H1 (cell line): ENCODE measurements around the gene PRELID1. TPM values are rescaled to one million over a fixed set of nuclear protein-coding genes. Genes with fewer than 3 reads are reported as not detected.

Experiments used
- CTCF ChIA-PET: fragments of 300-600 bp; sonication (Branson Sonifier 250); formaldehyde crosslinking; loops from one replicate; lab custom pipeline; 2021; ENCODE audit not compliant: partially characterized antibody; lab: Charles Lee
- POLR2A ChIA-PET: fragments of 300-600 bp; sonication (Branson Sonifier 250); formaldehyde crosslinking; loops from one replicate; lab custom pipeline; 2021; ENCODE audit warnings: inconsistent platforms; ENCODE audit not compliant: partially characterized antibody; lab: Charles Lee
- DNase-seq, 2 experiments: peaks; one replicate each; pipeline versions ENCODE4 v3.0.0 to v3.0.0-alpha.2; 2010 to 2022; ENCODE audit warnings: low spot score in 2 of 2, low read depth in 1 of 2, mixed read lengths in 1 of 2
- FAIRE-seq: peaks from 2 replicates; lab custom pipeline; 2011; peaks lifted over from hg19 to GRCh38; lab: Jason Lieb, UNC
- H2AFZ ChIP-seq: 2 replicates; pipeline ENCODE4 v1.8.1; 2012; ENCODE audit warnings: low read length, inconsistent platforms
- H2AK5ac ChIP-seq: 2 replicates; pipeline ENCODE4 v1.6.1; 2013; ENCODE audit warnings: low read depth, low read length
- H2BK120ac ChIP-seq: replicated peaks from 2 replicates; pipeline ENCODE3; 2013; ENCODE audit warnings: low read depth, low read length, inconsistent platforms
- H2BK12ac ChIP-seq: 2 replicates; pipeline ENCODE4 v1.6.1; 2013; ENCODE audit warnings: low read depth, low read length
- H2BK15ac ChIP-seq: 2 replicates; pipeline ENCODE4 v1.6.1; 2013; ENCODE audit warnings: low read length
- H2BK20ac ChIP-seq: 2 replicates; pipeline ENCODE4 v1.6.1; 2013; ENCODE audit warnings: low read length
- H2BK5ac ChIP-seq: 2 replicates; pipeline ENCODE4 v1.6.1; 2013; ENCODE audit warnings: low read depth, low read length
- H3K14ac ChIP-seq: 2 replicates; pipeline ENCODE4 v1.6.1; 2013; ENCODE audit warnings: inconsistent platforms; ENCODE audit not compliant: insufficient read length
- H3K18ac ChIP-seq: 2 replicates; pipeline ENCODE4 v1.6.1; 2013; ENCODE audit warnings: low read length; ENCODE audit errors: extremely low read depth
- H3K23ac ChIP-seq: 2 replicates; pipeline ENCODE4 v1.6.1; 2013; ENCODE audit warnings: inconsistent platforms; ENCODE audit not compliant: insufficient read length
- H3K23me2 ChIP-seq: 2 replicates; pipeline ENCODE4 v1.6.1; 2013; ENCODE audit warnings: low read depth, low read length
- H3K27ac ChIP-seq: 2 replicates; pipeline ENCODE4 v1.6.1; 2011; ENCODE audit warnings: low read depth, low read length, inconsistent platforms
- H3K27me3 ChIP-seq, 4 experiments: replicated peaks in 1 of 4; 1 replicate in 1 of 4; 2 replicates in 3 of 4; pipeline versions ENCODE4 v1.6.1 to v1.8.1; 2011 to 2013; ENCODE audit warnings: low read length in 3 of 4, mild to moderate bottlenecking in 3 of 4, inconsistent platforms in 2 of 4, mixed read lengths in 2 of 4, moderate library complexity in 1 of 4; ENCODE audit not compliant: control insufficient read depth in 3 of 4, insufficient read depth in 3 of 4; ENCODE audit errors: extremely low read depth in 1 of 4
- H3K36me3 ChIP-seq, 4 experiments: 2 replicates each; pipeline versions ENCODE4 v1.6.1 to v1.8.1; 2011 to 2013; ENCODE audit warnings: mild to moderate bottlenecking in 4 of 4, low read length in 3 of 4, moderate library complexity in 2 of 4, control low read depth in 1 of 4, inconsistent platforms in 1 of 4; ENCODE audit not compliant: insufficient read depth in 4 of 4, control insufficient read depth in 2 of 4
- H3K4ac ChIP-seq: replicated peaks from 2 replicates; pipeline ENCODE3; 2013; ENCODE audit warnings: low read length, low read depth, mixed read lengths, inconsistent platforms; ENCODE audit not compliant: insufficient read length
- H3K4me1 ChIP-seq, 4 experiments: replicated peaks in 1 of 4; 1 replicate in 1 of 4; 2 replicates in 3 of 4; pipeline versions ENCODE4 v1.6.1 to v1.8.1; 2011 to 2013; ENCODE audit warnings: low read length in 3 of 4, inconsistent platforms in 2 of 4, mixed read lengths in 1 of 4; ENCODE audit not compliant: insufficient read depth in 4 of 4, control insufficient read depth in 3 of 4
- H3K4me2 ChIP-seq, 2 experiments: 2 replicates each; pipeline versions ENCODE4 v1.6.1 to v1.8.1; 2011 to 2013; ENCODE audit warnings: low read depth in 2 of 2, low read length in 2 of 2, control low read depth in 1 of 2, inconsistent platforms in 1 of 2, mild to moderate bottlenecking in 1 of 2; ENCODE audit not compliant: insufficient read depth in 1 of 2
- H3K4me3 ChIP-seq, 4 experiments: fragments of 200-600, 300-600 bp in 1 of 4; sonication (generic), shearing (Covaris generic), sonication (Bioruptor Twin) in 1 of 4; 2 replicates each; pipeline versions ENCODE4 v1.5.1 to v1.8.1; 2011 to 2016; ENCODE audit warnings: low read length in 4 of 4, low read depth in 3 of 4, control low read depth in 2 of 4, inconsistent platforms in 2 of 4, mild to moderate bottlenecking in 2 of 4, mixed read lengths in 1 of 4, moderate library complexity in 1 of 4; ENCODE audit not compliant: insufficient read depth in 2 of 4; ENCODE audit errors: extremely low read depth in 1 of 4
- H3K56ac ChIP-seq: replicated peaks from 2 replicates; pipeline ENCODE3; 2013; ENCODE audit warnings: low read depth, mild to moderate bottlenecking, mixed read lengths, low read length, inconsistent platforms; ENCODE audit not compliant: insufficient read length
- H3K79me1 ChIP-seq: 2 replicates; pipeline ENCODE4 v1.6.1; 2013; ENCODE audit warnings: low read depth, low read length, control low read depth
- H3K79me2 ChIP-seq, 2 experiments: 2 replicates each; pipeline versions ENCODE4 v1.6.1 to v1.8.1; 2012 to 2013; ENCODE audit warnings: low read length in 2 of 2, mild to moderate bottlenecking in 2 of 2, inconsistent platforms in 1 of 2; ENCODE audit not compliant: insufficient read depth in 2 of 2, control insufficient read depth in 1 of 2
- H3K9ac ChIP-seq, 4 experiments: replicated peaks in 1 of 4; 1 replicate in 1 of 4; 2 replicates in 3 of 4; pipeline versions ENCODE4 v1.6.1 to v1.8.1; 2011 to 2013; ENCODE audit warnings: low read depth in 3 of 4, low read length in 3 of 4, control low read depth in 2 of 4, mild to moderate bottlenecking in 2 of 4, moderate library complexity in 2 of 4, inconsistent platforms in 1 of 4; ENCODE audit errors: extremely low read depth in 1 of 4
- H3K9me3 ChIP-seq, 2 experiments: 2 replicates each; pipeline versions ENCODE4 v1.6.1 to v1.8.1; 2012 to 2013; ENCODE audit warnings: mild to moderate bottlenecking in 2 of 2, moderate library complexity in 2 of 2, control low read depth in 1 of 2, inconsistent platforms in 1 of 2, low read depth in 1 of 2, low read length in 1 of 2, mixed read lengths in 1 of 2; ENCODE audit not compliant: insufficient read depth in 2 of 2
- H4K20me1 ChIP-seq, 2 experiments: replicated peaks in 1 of 2; 2 replicates each; pipeline versions ENCODE3 to v1.8.1; 2011 to 2013; ENCODE audit warnings: inconsistent platforms in 2 of 2, low read length in 2 of 2, mild to moderate bottlenecking in 1 of 2; ENCODE audit not compliant: insufficient read depth in 2 of 2, control insufficient read depth in 1 of 2
- H4K5ac ChIP-seq: 2 replicates; pipeline ENCODE4 v1.6.1; 2013; ENCODE audit warnings: low read length, low read depth, mixed read lengths, inconsistent platforms; ENCODE audit not compliant: insufficient read length
- H4K8ac ChIP-seq: 2 replicates; pipeline ENCODE4 v1.8.0; 2013; ENCODE audit warnings: mild to moderate bottlenecking, moderate library complexity, low read length, inconsistent platforms; ENCODE audit not compliant: insufficient read depth; ENCODE audit errors: extremely low read depth
- H4K91ac ChIP-seq: replicated peaks from 2 replicates; pipeline ENCODE3; 2013; ENCODE audit warnings: low read length, mixed read lengths, inconsistent platforms; ENCODE audit not compliant: insufficient read length
- ASH2L ChIP-seq: fragments of 200-600, 300-600 bp; sonication (generic); IDR thresholded peaks from one replicate; pipeline ENCODE4 v1.7.1; 2017; ENCODE audit warnings: low read length
- ATF3 ChIP-seq: IDR thresholded peaks from 2 replicates; pipeline ENCODE4 v1.6.1; 2011; ENCODE audit warnings: low read depth, mild to moderate bottlenecking, low read length; ENCODE audit not compliant: insufficient read depth
- BACH1 ChIP-seq: IDR thresholded peaks from 2 replicates; pipeline ENCODE4 v1.6.1; 2012; ENCODE audit warnings: low read length, improper control_type of control experiment
- CBX5 ChIP-seq: fragments of 300-800, 300-1000 bp; sonication (generic); IDR thresholded peaks from 2 replicates; pipeline ENCODE4 v1.7.1; 2016; ENCODE audit warnings: antibody characterized with exemption, low read length, low read depth
- FOSL1 ChIP-seq: IDR thresholded peaks from 2 replicates; pipeline ENCODE4 v1.6.1; 2011; ENCODE audit warnings: mild to moderate bottlenecking, low read depth, low read length, moderate library complexity; ENCODE audit not compliant: insufficient read depth
- HDAC6 ChIP-seq: IDR thresholded peaks from one replicate; pipeline ENCODE4 v1.7.1; 2012; ENCODE audit warnings: low read depth, mild to moderate bottlenecking, inconsistent platforms, low read length, moderate library complexity
- JUN ChIP-seq: IDR thresholded peaks from 2 replicates; pipeline ENCODE4 v1.6.1; 2011; ENCODE audit warnings: low read depth, mild to moderate bottlenecking, improper control_type of control experiment, low read length
- NRF1 ChIP-seq: IDR thresholded peaks from 2 replicates; pipeline ENCODE4 v1.6.1; 2011; ENCODE audit warnings: mild to moderate bottlenecking, low read depth, low read length, improper control_type of control experiment
- RNF2 ChIP-seq: fragments of 200-900, 300-1000 bp; sonication (generic); IDR thresholded peaks from 2 replicates; pipeline ENCODE4 v1.7.1; 2016; ENCODE audit warnings: borderline replicate concordance, low read depth, mild to moderate bottlenecking, antibody characterized with exemption, low read length; ENCODE audit not compliant: poor library complexity, severe bottlenecking; ENCODE audit errors: missing control alignments
- USF2 ChIP-seq: IDR thresholded peaks from 2 replicates; pipeline ENCODE4 v1.6.1; 2011; ENCODE audit warnings: low read length, improper control_type of control experiment
- WGBS, 2 experiments: shearing (Covaris generic) in 1 of 2; methylation state at CpG; one replicate each; pipeline versions ENCODE4 v1.1.6 to v1.1.7; 2013 to 2015; ENCODE audit warnings: low lambda C conversion rate in 2 of 2, mixed read lengths in 2 of 2, inconsistent platforms in 1 of 2, low coverage in 1 of 2, missing lambda C conversion rate in 1 of 2; ENCODE audit not compliant: insufficient replicate concordance in 2 of 2, insufficient coverage in 1 of 2, insufficient read length in 1 of 2; ENCODE audit errors: extremely low coverage in 1 of 2, missing lambda C conversion rate in 1 of 2; 5-methylcytosine and 5-hydroxymethylcytosine counted together
- polyA plus RNA-seq, 7 experiments: library from polyadenylated mRNA; depleted of rRNA in 3 of 7; stranded (reverse) in 5 of 7; unstranded in 2 of 7; fragments of >200 nt in 5 of 7; fragments of 200-250 nt in 2 of 7; gene quantifications; 1 replicate in 5 of 7; 2 replicates in 1 of 7; 4 replicates in 1 of 7; pipeline versions ENCODE4 v1.2.1 to v1.2.3, GENCODE V29; 2011 to 2013; ENCODE audit warnings: missing spikeins in 2 of 7, mixed read lengths in 2 of 7
- total RNA-seq: library from RNA; stranded (reverse); fragmentation: NEBNext Ultra II Directional; extraction: Animal tissue kit (Norgen Biotek cat#: 25700); gene quantifications from 2 replicates; pipeline ENCODE4 v1.2.1, GENCODE V29; 2021
- TF ChIP-seq, protein P1 (sequence below): IDR thresholded peaks from 2 replicates; pipeline ENCODE4 v1.6.1; 2012; ENCODE audit warnings: inconsistent platforms

PRELID1 gene
- total and polyA plus RNA-seq, 2 of the 8 experiments (the other 6 are each of a cell fraction or from before 2014, with no cell fraction given): 272 to 428 TPM

DNA sequence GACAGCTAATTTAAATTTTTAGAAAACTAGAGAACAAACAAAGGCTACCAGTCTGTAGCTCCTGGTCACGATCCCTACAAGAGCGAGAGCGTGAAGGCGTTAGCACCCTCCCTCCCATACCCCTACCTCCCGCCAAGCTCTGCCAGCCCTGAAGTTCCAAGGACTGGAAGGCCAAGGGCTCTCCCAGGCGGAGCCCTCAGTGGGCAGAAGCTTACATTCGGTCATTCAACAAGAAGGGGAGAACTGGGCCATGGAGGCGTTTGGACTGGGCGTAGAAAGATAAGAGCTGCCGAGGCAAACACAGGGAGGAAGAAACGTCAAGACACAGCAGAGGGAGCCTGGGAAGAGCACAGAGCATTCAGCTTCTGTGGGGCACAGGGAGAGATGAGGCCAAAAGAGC lies 5.1 kb downstream of the PRELID1 start:
- Histone ChIP-seq H3K27me3 (no peaks in the 10 kb centered on the region), H3K4me1 (peaks cover 0 to 23% (median 18%) of the 10 kb centered on the region in 4 experiments; a peak in 6 of 7 replicates), H3K4ac (no peak overlapping the region), H4K8ac (no peak overlapping the region), H3K36me3 (peaks cover 3 to 19% (median 13%) of the 10 kb centered on the region in 4 experiments; a peak in 6 of 8 replicates), H2BK120ac (no peak overlapping the region), H3K79me2 (peaks cover 10 to 19% of the 10 kb centered on the region in 2 experiments), H3K23ac (no peak overlapping the region), H2BK20ac (no peak overlapping the region), H3K18ac (no peak overlapping the region), H3K56ac (no peak overlapping the region), H2BK5ac (no peak overlapping the region), H4K91ac (no peak overlapping the region), H2BK12ac (no peak overlapping the region), H2AFZ (no peak overlapping the region), H3K9ac (no peak overlapping the region), H3K4me2 (no peak overlapping the region), H2BK15ac (no peak overlapping the region), H3K79me1 (peaks cover 9% of the 10 kb centered on the region), H3K27ac (no peak overlapping the region), H3K14ac (no peak overlapping the region), H3K4me3 (no peak overlapping the region), H4K20me1 (peaks cover 5 to 15% of the 10 kb centered on the region in 2 experiments), H3K23me2 (peaks cover 17% of the 10 kb centered on the region), H4K5ac (no peak overlapping the region), H2AK5ac (no peak overlapping the region), H3K9me3 (no peaks in the 10 kb centered on the region)
- FAIRE-seq: no peak
- no peak for DNase-seq
- ChIA-PET CTCF (interaction anchor here (0.6 to 16.6 kb wide), 34 partner anchors 10 to 421 kb away, joined by 3 to 251 read pairs (median 6); partner anchors contain the start of genes LMAN2, PRR7 and SLC34A1), POLR2A (interaction anchor here (0.9 to 2.8 kb wide), 4 partner anchors 12 to 192 kb away, joined by 3 to 15 read pairs (median 6); no protein-coding TSS in a partner anchor)
- WGBS, 2 experiments: 84% methylated on average over 11 of the region's 11 CpGs; no CpG with 5 or more reads in 1 of the 2 experiments
- no peak for TF ChIP-seq HDAC6
- TF ChIP-seq, protein P1, sequence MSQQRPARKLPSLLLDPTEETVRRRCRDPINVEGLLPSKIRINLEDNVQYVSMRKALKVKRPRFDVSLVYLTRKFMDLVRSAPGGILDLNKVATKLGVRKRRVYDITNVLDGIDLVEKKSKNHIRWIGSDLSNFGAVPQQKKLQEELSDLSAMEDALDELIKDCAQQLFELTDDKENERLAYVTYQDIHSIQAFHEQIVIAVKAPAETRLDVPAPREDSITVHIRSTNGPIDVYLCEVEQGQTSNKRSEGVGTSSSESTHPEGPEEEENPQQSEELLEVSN: no peak
- TF ChIP-seq USF2: no peak
- no peak for TF ChIP-seq CBX5
- TF ChIP-seq BACH1: no peak
- TF ChIP-seq NRF1: no peak
- no peak for TF ChIP-seq ASH2L
- no peak for TF ChIP-seq ATF3
- TF ChIP-seq FOSL1: no peak
- no peak for TF ChIP-seq JUN
- no peak for TF ChIP-seq RNF2
